ENCODE measurements around the gene MYO15B.
A peak's percentile ranks its signal among the peaks of the same experiment; 100 is the strongest.

DNA sequence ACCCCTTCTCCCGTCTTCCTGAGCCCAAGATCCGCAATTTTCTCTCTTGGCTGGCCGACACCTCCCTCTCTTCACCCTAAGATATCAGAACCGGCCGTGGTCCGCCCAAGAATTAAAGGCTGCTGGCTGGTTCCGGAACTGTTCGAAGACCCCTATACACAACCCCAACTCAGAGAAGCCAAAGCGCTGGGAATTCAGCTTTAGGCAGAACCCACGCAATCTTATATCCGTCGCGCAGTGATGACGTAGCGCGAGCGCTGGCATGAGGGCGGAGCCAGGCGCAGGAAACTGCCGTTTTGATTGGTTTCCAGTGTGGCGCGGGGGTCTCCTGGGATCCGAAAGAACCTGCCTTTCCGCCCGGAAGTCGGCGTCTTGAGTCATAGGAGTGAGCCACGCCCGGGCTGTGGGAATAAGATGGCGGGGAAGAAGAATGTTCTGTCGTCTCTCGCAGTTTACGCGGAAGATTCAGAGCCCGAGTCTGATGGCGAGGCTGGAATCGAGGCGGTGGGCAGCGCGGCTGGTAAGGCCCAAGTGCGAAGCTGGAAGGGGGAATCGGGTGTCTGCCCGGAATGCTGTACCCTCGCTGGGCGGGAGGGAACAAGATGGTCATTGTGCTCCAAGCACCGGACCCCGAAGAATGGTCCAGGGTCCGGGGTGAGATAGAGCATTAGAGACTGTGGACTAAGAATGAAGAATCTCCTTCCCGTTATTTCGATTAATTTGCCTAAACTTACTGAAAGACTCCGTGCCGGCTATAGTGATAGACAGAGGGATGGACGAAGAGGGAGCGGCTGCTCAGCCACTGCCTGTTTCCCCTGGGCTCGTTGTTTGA is 79.6 kb downstream of the MYO15B start, which contains the start of the genes RECQL5 and SAP30BP:
- TF ChIP-seq POLR2AphosphoS5 (IDR thresholded peaks at IDR 0.05) (peak; percentile 92 to 96 (median 95)), POLR2A (IDR thresholded peaks at IDR 0.05) (peak in 1 of 3 donors; percentile 30)
- TF ChIP-seq, protein P1, sequence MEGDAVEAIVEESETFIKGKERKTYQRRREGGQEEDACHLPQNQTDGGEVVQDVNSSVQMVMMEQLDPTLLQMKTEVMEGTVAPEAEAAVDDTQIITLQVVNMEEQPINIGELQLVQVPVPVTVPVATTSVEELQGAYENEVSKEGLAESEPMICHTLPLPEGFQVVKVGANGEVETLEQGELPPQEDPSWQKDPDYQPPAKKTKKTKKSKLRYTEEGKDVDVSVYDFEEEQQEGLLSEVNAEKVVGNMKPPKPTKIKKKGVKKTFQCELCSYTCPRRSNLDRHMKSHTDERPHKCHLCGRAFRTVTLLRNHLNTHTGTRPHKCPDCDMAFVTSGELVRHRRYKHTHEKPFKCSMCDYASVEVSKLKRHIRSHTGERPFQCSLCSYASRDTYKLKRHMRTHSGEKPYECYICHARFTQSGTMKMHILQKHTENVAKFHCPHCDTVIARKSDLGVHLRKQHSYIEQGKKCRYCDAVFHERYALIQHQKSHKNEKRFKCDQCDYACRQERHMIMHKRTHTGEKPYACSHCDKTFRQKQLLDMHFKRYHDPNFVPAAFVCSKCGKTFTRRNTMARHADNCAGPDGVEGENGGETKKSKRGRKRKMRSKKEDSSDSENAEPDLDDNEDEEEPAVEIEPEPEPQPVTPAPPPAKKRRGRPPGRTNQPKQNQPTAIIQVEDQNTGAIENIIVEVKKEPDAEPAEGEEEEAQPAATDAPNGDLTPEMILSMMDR (IDR thresholded peaks at IDR 0.05 in 8 of 11, conservative IDR thresholded peaks at IDR 0.05 in 3 of 11) = peak in 1 of 11 experiments; percentile 33

Measured in spleen (tissue), 7 donors.